SK-N-DZ (cell line): ENCODE measurements around the gene USP32.
"Not testable (repeated sequence)": the region's sequence is repeated elsewhere in the genome, so short reads cannot be mapped to it uniquely, and the experiment has no call there.

Experiments used
- DNase-seq: peaks from one replicate; pipeline ENCODE4 v3.0.0-alpha.2; 2015; ENCODE audit warnings: low spot score

The USP32 gene

DNA sequence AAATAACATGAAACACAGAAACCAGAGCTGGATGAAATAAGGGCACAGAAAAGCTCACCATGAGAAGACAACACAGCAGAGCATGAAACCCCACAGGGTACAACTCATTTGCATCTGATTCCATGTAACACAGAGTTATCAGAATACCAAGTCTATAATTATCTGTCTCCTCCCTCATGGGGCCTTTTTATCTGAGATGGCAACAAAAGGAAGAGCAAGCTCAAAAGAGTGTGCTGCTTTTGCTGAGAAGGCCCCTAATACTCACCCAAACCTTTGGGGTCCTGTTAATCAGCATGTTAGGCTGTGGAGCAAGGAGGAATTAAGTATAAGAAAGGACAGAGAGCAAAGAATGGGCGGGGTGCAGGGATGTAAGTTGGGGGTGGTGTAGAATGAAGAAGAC, 205.6 kb downstream of the USP32 start:
- DNase-seq: not testable (repeated sequence)

DNA sequence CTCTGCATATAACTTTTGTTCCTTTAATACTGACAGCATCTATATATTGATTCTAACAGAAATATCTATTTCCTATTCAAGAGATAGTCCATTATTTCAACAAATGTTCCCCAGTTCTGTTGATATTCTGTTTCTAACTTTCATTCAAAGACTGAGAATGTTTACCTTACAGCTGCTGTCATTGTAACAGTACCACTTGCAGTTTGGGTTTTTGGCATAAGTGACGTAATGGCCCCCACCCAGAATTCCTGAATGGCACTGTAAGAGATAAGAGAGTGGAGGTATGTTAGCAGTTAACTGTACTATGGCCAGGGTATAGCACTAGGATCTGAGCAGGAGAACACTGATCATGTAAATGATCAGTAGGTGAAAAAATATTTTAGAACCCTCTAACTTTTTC, 211.6 kb downstream of the USP32 start:
- DNase-seq: not testable (repeated sequence)

DNA sequence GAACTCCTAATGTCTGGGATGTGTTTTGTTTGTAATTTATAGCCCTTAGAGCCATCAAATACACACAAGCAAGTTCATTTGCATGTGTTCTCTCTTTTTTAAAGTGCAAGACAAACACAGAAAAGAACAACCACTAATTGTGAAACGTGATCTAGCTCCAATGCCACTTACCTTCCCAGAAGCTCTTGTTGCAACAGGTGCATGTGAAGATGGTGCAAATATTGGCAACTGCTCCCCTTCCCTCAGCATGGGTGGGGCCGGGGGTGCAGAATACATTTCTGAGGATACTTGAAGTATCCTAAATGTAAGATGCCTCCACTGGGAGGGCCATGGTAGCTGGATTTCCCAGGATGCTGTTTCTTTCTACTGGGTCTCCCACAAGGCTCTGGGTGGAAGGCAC, 213.8 kb downstream of the USP32 start:
- not testable (repeated sequence) for DNase-seq

DNA sequence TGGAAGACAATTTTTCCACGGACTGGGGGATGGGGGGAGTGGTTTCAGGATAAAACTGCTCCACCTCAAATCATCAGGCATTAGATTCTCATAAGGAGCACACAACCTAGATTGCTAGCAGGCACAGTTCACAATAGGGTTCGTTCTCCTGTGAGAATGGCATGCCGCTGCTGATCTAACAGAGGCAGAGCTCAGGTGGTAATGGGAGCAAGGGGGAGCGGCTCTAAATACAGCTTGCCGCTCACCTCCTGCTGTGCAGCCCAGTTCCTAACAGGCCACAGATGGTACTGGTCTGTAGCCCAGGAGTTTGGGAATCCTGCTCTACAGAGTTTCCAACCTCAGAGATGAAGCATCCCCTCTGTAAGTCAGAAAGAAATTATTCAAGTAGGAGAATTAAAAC, 215.2 kb downstream of the USP32 start:
- DNase-seq: not testable (repeated sequence)

DNA sequence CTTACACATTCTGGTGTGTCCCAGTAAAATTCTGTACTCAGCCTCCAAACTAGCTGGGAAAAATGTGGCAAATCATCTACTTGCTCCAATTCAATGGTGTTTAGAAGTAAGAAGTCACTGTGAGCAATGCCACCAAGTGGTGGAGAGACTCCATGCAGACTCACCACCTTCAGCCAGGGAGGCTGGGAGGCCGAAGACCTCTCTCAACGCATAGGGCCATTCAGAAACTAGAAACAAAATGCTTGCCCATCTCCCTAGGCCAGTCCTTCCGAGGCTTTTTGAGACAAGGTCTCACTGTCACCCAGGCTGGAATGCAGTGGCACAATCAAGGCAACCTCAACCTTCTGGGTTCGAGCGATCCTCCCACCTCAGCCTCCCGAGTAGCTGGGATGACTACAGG, 217.2 kb downstream of the USP32 start:
- not testable (repeated sequence) for DNase-seq

DNA sequence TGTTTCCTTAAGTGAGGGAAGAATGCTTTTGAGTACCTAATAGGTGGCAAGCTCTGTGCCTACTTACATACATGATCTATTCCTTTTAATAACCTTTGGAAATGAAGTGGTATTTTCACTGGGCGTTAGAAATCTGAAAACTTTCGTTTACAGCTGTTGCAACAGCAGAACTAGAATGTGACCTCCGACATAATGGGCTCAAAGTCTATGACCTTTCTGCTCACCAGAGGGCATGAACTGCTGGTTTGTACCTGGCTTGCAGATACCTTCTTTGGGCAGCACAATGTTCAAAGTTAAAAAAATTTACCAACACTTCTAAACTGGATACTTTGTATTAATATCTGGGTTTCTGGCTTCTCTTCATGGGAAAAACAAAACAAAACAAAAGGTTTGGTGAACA, 217.9 kb downstream of the USP32 start:
- no peak for DNase-seq

DNA sequence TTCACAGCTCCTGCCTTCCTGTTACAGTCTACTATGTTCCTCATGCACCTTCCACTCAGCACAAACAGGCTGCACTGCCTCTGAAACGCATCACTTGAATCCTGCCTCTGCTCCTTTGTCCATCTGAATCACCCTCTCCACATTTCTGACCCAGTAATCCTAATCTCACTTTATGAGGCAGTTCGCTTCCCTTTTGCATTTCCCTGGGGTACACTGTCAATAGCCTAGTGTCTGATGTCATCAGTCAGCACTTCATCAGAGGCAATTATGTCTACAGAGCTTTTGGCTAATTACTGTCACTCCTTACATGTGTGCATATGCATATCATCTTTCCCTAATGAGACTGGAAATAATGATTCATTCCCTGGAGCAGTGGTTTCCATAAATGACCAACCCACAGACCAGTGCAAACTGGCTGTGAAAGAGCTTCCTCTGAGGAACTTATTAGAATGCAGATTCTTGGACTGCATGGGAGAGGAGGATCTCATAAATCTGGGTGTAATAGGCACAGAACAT, 218.6 kb downstream of the USP32 start:
- DNase-seq: no peak

DNA sequence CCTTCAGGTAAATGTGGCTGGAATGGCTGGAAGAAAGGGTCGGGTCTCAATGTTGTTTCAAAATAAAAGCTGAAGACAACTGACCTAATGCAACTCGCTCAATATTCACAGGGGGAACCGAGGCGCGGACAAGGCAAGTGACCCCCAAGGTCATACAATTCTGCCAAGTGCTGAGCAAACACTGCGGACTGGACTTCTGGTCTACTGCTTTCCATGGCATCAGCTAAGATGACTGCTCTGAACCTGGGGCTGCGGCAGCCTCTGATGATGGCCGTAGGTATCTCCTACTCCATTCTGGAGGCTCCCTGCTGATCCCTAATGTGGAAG, 220.2 kb downstream of the USP32 start:
- DNase-seq: no peak

DNA sequence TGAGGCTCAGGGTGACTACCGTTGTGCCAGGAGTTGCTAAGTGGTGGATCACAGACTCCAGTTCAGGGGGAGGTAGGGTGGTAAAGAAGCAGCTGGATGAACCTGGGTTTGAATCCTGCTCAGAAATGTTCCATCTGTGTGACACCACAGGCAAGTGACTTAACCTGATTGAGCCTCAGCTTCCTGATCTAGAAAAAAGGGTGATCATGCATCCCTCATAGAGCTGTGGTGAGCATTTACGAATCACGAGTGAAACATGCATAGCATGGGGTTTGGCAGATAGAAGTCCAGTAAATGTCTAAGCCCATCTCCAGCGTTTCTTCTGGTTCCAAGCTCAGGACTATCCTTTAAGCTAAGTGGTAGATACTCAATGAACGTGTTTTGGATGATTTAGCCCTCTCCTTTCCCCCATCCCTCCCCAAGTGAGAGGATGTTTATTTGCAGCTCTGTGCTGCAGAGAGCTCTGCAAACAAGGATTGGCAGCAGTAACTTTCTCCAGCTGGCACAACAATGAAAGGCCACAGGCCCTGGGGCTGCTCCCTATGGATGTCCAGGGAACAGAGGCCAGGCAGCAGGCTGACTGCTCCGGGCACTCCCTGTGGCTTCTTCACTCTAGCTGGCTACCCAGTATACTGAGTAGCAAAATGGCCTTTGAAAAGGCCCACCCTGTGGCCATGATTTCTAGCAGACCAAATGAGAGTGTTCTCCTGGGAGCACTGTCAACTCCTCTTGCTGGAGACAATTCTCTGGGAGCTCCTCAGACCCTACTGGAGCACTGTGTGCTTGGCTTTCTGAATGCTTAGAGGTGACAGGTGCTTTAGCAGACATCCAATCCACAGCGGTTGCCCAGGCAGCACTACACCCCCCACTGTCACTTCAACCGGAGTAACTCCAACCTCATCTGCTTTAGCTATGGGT, 220.8 kb downstream of the USP32 start:
- no peak for DNase-seq

DNA sequence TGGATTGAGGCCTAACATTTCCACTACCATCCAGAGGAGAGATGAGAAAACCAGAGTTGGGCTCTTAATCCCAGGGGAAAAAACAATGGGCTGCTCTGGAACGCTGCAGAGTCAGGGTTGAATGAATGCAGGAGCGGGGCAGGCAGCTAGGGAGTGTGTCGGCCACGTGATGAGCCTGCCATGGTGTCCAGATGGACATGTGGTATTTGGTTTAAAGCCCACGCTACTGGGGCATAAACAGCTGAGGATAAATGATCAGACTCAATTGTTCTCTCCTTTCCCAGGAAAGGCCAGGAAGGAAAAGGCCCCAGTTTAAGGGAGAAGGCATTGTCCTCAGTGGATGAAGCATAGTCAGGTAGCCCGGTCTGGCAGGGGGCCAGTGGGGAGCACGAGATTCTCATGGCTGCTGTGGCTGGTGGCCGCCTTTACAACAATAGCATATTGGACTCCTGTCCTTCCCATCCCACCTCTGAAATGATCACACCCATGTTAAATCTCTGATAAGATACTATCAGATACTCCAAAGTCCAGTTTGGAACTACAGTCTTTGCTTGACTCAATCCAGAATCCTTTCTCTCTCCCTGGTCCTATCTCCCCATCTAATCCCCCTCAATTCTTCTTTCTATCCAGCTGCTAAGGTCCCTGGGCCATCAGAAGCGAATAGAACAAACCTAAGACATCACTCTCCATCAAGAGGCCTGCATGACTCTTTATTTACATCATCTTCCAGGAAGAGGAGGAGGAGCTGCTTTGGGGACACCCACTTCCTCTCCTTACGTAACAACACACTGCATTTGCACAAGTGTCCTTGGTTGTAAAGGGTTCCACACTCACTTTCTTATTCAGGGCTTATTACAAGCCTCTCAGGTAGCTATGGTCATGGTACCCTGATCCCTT, 221.8 kb downstream of the USP32 start:
- DNase-seq: peak; percentile 36

DNA sequence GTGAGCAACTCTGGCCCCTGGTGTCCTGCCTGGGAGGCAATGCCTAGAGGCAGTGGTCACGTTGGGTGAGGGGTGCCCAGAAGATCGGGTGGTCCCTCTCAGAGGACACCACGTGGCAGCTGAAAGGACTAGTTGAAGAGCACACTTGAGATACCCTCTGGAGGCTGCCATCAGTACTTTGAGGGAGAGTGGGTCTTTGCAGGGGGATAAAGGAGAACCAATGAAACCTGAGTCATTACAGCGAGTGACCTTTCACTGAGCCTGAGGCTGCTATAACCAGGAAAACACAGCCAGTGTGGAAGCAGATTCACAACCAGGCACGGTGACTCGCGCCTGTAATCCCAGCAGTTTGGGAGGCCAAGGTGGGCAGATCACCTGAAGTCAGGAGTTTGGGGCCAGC, 223.3 kb downstream of the USP32 start:
- peak; percentile 15 for DNase-seq

DNA sequence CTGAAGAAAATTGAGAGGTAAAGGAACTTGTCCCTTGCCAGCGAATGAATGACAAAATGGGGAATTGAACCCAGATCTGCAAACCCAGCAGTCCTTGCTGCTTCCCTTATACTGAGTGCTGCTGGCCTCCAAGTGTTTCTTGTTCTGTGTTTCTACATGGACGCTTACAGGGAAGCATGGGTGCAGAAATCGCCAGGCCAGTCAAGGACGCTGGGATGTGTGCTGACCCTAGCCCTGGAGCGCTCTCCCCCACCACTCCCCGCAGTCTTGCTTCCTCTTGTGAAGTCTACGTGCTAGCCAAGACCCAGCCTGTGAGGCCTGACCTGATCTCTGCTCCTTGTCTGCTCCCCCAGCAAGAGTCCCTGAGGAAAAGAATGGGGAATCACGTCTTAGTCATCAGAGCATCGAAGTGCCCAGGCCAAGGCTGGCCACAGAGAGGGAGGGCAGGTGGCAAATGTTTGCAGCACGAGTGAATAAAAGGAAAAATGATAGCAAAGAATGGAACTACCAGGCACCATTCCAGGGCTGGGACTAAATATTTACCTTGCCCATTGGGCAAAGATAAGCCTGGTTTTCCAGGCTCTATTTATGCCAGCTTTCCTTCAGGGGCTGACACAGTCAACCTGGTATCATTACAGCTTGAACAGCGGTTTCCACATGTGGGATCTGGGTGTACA, 224.7 kb downstream of the USP32 start:
- DNase-seq: no peak

DNA sequence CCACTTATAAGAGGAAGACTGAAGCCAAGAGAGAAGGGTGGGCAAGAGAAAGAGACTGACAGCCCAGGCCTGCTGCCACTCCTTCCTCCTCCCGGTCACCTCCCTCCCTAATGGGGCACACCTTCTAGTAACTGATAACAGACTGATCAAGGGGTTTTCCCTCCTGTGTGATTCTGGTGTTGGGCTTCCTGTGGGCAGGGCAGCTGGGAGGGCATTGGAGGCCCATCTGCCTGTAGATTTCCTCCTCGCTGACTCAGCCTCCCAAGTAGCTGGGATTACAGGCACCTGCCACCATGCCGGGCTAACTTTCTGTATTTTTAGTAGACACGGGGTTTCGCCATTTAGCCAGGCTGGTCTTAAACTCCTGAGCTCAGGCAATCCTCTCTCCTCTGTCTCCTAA, 226.0 kb downstream of the USP32 start:
- DNase-seq: no peak

DNA sequence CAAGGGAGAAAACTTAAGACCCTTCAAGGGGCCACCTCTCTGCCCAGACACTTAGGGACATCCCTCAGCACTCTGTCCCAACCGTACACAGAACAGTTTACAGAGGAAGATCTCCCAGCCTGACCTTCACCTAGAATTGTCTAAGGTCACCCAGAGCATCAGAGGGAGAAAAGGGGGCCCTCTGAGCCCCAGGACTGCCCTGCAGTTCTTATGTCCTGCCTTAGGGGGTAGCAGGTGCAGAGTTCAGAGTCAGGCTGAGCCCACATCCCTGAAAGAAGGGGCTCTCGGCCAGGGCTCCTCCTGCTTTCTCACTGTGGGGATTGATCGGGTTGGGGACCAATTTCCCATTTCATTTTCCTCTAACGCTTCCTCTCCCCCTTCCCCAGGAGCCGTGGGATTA, 226.7 kb downstream of the USP32 start:
- no peak for DNase-seq

DNA sequence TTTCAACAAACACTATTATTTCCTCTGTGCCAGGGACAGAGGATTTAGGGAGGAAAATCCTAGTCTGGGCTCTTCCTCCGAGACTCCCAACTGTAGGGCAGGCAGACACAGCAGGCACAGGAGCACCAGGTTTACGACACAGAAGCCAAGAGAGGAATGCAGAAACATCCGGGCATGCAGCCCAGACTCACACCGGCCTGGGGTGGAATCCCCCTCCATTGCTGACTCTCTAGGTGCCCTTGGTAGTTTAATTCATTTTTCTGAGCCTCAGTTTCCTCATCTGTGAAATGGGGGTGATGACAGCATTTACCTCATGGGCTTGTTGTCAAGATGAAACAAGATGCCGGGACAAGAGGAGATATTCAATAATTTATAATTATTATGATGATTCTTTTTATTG, 227.2 kb downstream of the USP32 start:
- DNase-seq: no peak

DNA sequence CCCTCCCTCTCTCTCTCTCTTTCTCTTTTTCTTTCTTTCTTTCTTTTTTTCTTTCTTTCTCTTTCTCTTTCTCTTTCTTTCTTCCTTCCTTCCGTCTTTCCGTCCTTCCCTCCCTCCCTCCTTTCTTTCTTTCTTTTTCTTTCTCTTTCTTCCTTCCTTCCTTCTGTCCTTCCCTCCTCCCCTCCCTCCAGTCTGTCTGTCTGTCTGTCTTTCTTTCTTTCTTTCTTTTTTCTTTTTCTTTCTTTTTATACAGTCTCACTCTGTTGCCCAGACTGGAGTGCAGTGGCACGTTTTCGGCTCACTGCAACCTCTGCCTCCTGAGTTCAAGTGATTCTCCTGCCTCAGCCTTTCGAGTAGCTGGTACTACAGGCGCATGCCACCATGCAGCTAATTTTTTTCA, 227.8 kb downstream of the USP32 start:
- DNase-seq: no peak

DNA sequence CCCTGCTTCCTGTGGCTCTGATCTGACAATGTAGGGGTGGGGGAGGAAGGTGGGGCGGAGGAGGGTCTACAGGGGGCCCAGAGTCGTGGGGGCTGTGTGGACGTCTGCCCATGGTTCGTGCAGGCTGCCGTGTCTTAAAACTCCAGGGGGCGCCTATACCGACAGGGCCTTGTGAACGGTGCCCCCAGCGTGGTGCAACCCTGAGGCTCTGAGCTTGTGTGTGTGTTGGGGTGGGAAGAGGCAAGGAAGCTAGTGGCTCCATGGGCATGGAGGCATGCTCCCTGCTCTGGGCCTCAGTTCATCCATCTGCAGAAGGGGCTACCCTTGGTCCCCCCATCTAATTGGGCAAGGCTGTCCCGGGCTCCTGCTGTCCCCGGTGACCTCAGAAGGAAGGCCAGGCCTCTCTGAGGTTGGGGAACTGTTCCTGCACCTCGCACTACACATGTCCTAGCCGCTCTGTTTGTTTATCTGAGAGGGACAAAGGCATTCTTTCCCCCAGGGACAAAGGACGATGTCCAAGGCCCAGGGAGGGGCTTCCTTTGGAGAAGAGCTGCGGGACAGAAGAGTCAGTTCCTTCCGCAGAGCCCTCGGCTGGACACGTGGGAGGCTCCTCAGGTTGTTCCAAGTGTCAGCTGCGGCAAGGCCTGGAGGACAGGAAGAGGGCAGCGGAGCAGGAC, 228.7 kb downstream of the USP32 start:
- DNase-seq: peak; percentile 78

DNA sequence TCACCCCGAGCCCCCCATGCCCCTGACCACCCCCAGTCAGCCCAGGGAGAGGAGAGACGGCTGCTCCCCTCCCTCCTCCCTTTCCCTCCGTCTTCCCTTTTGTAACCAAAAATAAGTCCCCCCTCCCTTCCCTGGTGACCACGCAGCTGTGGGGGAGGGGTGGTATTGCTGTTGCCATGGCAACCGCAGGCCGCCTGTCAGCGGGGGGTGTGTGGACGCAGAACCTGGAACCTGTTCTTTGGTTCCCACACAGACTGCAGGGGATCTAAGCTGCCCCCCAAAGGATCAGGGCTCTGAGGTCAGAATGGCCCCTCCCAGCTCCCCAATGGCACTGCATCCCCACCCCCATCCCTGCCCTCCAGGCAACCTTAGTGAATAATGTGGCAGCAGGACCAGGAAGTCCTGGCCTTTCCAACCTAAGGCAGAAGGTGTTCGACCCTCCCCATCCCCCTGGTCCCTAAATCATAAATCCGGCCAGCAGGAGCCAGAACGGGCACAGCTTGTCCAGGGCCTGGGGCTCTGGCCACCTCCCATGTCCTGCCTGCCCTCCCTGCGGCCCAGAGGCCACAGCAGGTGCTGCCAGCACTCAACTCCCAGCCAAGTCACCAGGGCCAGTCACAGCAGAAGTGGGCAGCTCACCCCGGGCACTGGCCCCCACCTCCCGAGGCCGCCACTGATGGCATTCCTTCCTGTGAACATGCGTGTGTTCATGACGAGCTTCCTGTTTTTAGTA, 230.2 kb downstream of the USP32 start:
- DNase-seq: no peak

DNA sequence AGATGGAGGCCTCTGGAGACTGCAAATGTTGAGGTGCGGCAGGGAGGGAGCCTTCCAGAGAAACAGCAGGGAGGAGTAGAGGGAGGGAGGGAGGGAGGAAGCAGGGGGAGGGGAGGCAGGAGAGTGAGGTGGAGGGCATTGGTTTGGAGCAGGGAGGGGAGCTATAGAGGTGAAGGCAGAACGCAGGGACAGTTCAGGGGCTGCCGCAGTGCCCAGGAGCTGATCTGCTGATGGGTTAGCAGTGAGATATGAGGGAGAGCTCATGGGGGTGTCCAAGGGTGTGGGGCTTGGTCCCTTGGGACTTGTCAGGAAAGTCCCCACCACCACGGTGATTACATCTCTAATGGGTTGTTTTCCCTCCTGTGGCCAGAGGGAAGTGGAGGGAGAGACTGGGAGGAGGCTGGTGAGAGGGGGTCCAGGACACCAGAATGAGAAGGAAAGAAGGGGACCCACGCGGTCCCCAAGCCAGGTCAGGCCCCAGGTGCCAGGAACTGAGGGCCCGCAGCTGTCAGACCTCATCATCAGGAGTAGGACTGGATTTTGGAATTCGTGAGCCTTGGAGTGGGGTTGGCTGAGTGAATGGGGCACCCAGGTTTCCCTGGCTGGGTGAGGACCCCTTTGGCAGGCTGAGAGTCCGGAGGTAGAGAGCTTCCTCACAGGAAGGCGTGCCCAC, 231.0 kb downstream of the USP32 start:
- DNase-seq: no peak

DNA sequence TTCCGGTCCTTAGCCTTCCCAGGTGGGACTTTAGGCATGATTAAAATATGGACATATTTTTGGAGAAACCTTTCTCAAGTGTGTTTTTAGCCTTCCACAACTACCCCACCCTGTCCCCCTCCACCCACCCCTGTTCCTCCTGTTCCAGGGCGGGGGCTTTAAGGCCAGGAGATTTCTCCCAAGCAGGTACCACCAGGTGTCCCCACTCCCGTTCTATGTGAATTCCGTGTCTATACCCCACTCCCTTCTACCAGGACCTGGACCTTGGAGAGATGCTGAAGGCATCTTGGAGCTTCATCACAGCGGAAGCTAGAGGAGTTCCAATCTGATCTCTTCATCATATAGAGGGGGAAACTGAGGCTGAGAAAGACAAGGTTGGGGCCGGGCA, 232.5 kb downstream of the USP32 start:
- DNase-seq: no peak
